Fibroblast of upper back skin (primary cell): ENCODE data around the gene PTPRO.

Experiments used
- DNase-seq: peaks from one replicate; pipeline ENCODE4 v3.0.0-alpha.2; 2013

Gene PTPRO

GRCh38 chr12:15322164-15323061 is at the start of gene PTPRO:
Gene PTPRO, plus strand, starts transcription at chr12:15322508.
- peak; percentile 2 for DNase-seq

GRCh38 chr12:15273896-15274295 is 48.4 kb upstream of the PTPRO start:
- DNase-seq, result no peak

GRCh38 chr12:15274561-15274967 is 47.7 kb upstream of the PTPRO start:
- DNase-seq, result no peak

- peak; percentile 56 for DNase-seq
Measured at GRCh38 chr12:15276088-15276698, 46.1 kb upstream of the PTPRO start.

- peak; percentile 81 for DNase-seq
Measured at GRCh38 chr12:15278816-15279658, 43.3 kb upstream of the PTPRO start.

GRCh38 chr12:15280930-15281329 is 41.4 kb upstream of the PTPRO start:
- no peak for DNase-seq

GRCh38 chr12:15289192-15289591 is 33.1 kb upstream of the PTPRO start:
- peak; percentile 21 for DNase-seq

GRCh38 chr12:15293731-15294130 is 28.6 kb upstream of the PTPRO start:
- no peak for DNase-seq

GRCh38 chr12:15299947-15300346 is 22.4 kb upstream of the PTPRO start:
- no peak for DNase-seq

- no peak for DNase-seq
Measured at GRCh38 chr12:15304296-15304695, 18.0 kb upstream of the PTPRO start.

GRCh38 chr12:15306605-15307004 is 15.7 kb upstream of the PTPRO start:
- DNase-seq, result no peak

GRCh38 chr12:15307079-15307478 is 15.2 kb upstream of the PTPRO start:
- DNase-seq, result no peak

GRCh38 chr12:15318841-15319240 is 3.5 kb upstream of the PTPRO start:
- no peak for DNase-seq

- no peak for DNase-seq
Measured at GRCh38 chr12:15320881-15321280, 1.4 kb upstream of the PTPRO start.

GRCh38 chr12:15323480-15323879 is 1.2 kb downstream of the PTPRO start:
- no peak for DNase-seq

GRCh38 chr12:15329891-15330290 is 7.6 kb downstream of the PTPRO start:
- DNase-seq, result no peak

GRCh38 chr12:15334225-15334624 is 11.9 kb downstream of the PTPRO start:
- DNase-seq, result peak; percentile 21

GRCh38 chr12:15335959-15336358 is 13.7 kb downstream of the PTPRO start:
- no peak for DNase-seq

- peak; percentile 72 for DNase-seq
Measured at GRCh38 chr12:15336768-15337553, 14.7 kb downstream of the PTPRO start.

GRCh38 chr12:15341371-15341770 is 19.1 kb downstream of the PTPRO start:
- no peak for DNase-seq

- no peak for DNase-seq
Measured at GRCh38 chr12:15344561-15344960, 22.3 kb downstream of the PTPRO start.

- DNase-seq, result no peak
Measured at GRCh38 chr12:15346488-15346887, 24.2 kb downstream of the PTPRO start.

- DNase-seq, result no peak
Measured at GRCh38 chr12:15350643-15351042, 28.3 kb downstream of the PTPRO start.
